GM12875 (cell line): ENCODE results near the gene SECTM1.

Experiments
- H3K4me3 ChIP-seq: one replicate; pipeline ENCODE4 v1.5.1; 2011; ENCODE audit warnings: low read depth, low read length, control low read depth
- CTCF ChIP-seq: IDR thresholded peaks from 2 replicates; pipeline ENCODE4 v1.5.1; 2011; ENCODE audit warnings: low read depth, mild to moderate bottlenecking, control low read depth, inconsistent platforms, low read length, moderate library complexity, borderline replicate concordance; ENCODE audit not compliant: insufficient read depth

SECTM1 gene

GRCh38 chr17:82278786-82279391 lies 54.7 kb downstream of the SECTM1 start:
- no peak overlapping the region for H3K4me3 ChIP-seq
- TF ChIP-seq CTCF = no peak

GRCh38 chr17:82278308-82278707 lies 55.3 kb downstream of the SECTM1 start:
- TF ChIP-seq CTCF = no peak
- H3K4me3 ChIP-seq = no peak overlapping the region

GRCh38 chr17:82277851-82278250 lies 55.7 kb downstream of the SECTM1 start:
- H3K4me3 ChIP-seq = no peak overlapping the region
- TF ChIP-seq CTCF = no peak

- no peak for TF ChIP-seq CTCF
- no peak overlapping the region for H3K4me3 ChIP-seq
Measured at GRCh38 chr17:82276938-82277337, 56.6 kb downstream of the SECTM1 start.

- TF ChIP-seq CTCF = no peak
- no peak overlapping the region for H3K4me3 ChIP-seq
Measured at GRCh38 chr17:82275326-82275725, 58.2 kb downstream of the SECTM1 start.

GRCh38 chr17:82274134-82275020 lies 59.2 kb downstream of the SECTM1 start:
- no peak for TF ChIP-seq CTCF
- no peak overlapping the region for H3K4me3 ChIP-seq

- no peak for TF ChIP-seq CTCF
- H3K4me3 ChIP-seq = peak within 1 kb of the TSS; percentile 66
Measured at GRCh38 chr17:82273327-82274133, 60.0 kb downstream of the SECTM1 start, which contains the start of gene CSNK1D. Gene CSNK1D, minus strand, starts transcription at chr17:82273700. Its CDS starts 319 bp downstream, at chr17:82273381.
